Immature natural killer cell (primary cell): ENCODE results near the gene MATK. TPM values are rescaled to one million over a fixed set of nuclear protein-coding genes. Genes with fewer than 3 reads are reported as not detected.
A peak's percentile ranks its signal among the peaks of the same experiment; 100 is the strongest.
"Not testable (repeated sequence)": the region's sequence is repeated elsewhere in the genome, so short reads cannot be mapped to it uniquely, and the experiment has no call there.

Experiments
- DNase-seq, 3 donors: peaks; one replicate each; pipeline ENCODE4 v3.0.0; 2022; ENCODE audit warnings: mixed read lengths in 1 of 3
- H3K27ac Mint-ChIP-seq, 6 donors: one replicate each; pipeline ENCODE4 v1.8.0; 2020; ENCODE audit warnings: mixed read lengths in 6 of 6, mild to moderate bottlenecking in 5 of 6, inconsistent platforms in 4 of 6, moderate library complexity in 3 of 6
- H3K27me3 Mint-ChIP-seq, 3 donors: one replicate each; pipeline ENCODE4 v1.8.0; 2020 to 2021; ENCODE audit warnings: low read depth in 3 of 3, mild to moderate bottlenecking in 3 of 3, mixed read lengths in 3 of 3, moderate library complexity in 3 of 3, inconsistent platforms in 1 of 3
- H3K36me3 Mint-ChIP-seq, 3 donors: one replicate each; pipeline ENCODE4 v1.8.0; 2020; ENCODE audit warnings: mixed read lengths in 3 of 3, inconsistent platforms in 2 of 3, mild to moderate bottlenecking in 2 of 3
- H3K4me1 Mint-ChIP-seq, 2 donors: one replicate each; pipeline ENCODE4 v1.8.0; 2020; ENCODE audit warnings: inconsistent platforms in 2 of 2, mild to moderate bottlenecking in 2 of 2, mixed read lengths in 2 of 2, moderate library complexity in 1 of 2
- H3K4me3 Mint-ChIP-seq, 5 donors: one replicate each; pipeline ENCODE4 v1.8.0; 2020; ENCODE audit warnings: mild to moderate bottlenecking in 5 of 5, mixed read lengths in 5 of 5, inconsistent platforms in 3 of 5, moderate library complexity in 3 of 5
- H3K9me3 Mint-ChIP-seq, 6 donors: one replicate each; pipeline ENCODE4 v1.8.0; 2020; ENCODE audit warnings: mild to moderate bottlenecking in 6 of 6, mixed read lengths in 6 of 6, inconsistent platforms in 4 of 6, moderate library complexity in 3 of 6
- polyA plus RNA-seq, 3 donors: library from polyadenylated mRNA; unstranded; fragments of 300-500 nt; fragmentation: Illumina TruSeq; gene quantifications; one replicate each; pipeline ENCODE4 v1.2.3, GENCODE V29; 2021

MATK gene
- polyA plus RNA-seq, 3 donors from 2014 or later = 326 to 436 (median 418) TPM

GRCh38 chr19:3768748-3769099, 17.5 kb downstream of the MATK start:
- no peak overlapping the region for H3K4me3 Mint-ChIP-seq
- H3K27ac Mint-ChIP-seq = peak overlapping the region in 1 of 6 donors; percentile 0
- H3K27me3 Mint-ChIP-seq = peaks cover 0 to 2% (median 0%) of the 10 kb centered on the region in 3 donors
- H3K36me3 Mint-ChIP-seq = peaks cover 0 to 4% (median 4%) of the 10 kb centered on the region in 3 donors
- H3K9me3 Mint-ChIP-seq = no peaks in the 10 kb centered on the region
- peaks cover 2 to 4% of the 10 kb centered on the region in 2 donors for H3K4me1 Mint-ChIP-seq
- DNase-seq = no peak

GRCh38 chr19:3768015-3768747, 18.0 kb downstream of the MATK start:
- peaks cover 3 to 7% of the 10 kb centered on the region in 2 donors for H3K4me1 Mint-ChIP-seq
- no peak for DNase-seq
- H3K27me3 Mint-ChIP-seq = peaks cover 0 to 2% (median 2%) of the 10 kb centered on the region in 3 donors
- H3K4me3 Mint-ChIP-seq = no peak overlapping the region
- H3K36me3 Mint-ChIP-seq = peaks cover 0 to 4% (median 4%) of the 10 kb centered on the region in 3 donors
- no peak overlapping the region for H3K27ac Mint-ChIP-seq
- no peaks in the 10 kb centered on the region for H3K9me3 Mint-ChIP-seq

GRCh38 chr19:3767050-3767449, 19.1 kb downstream of the MATK start:
- Mint-ChIP-seq H3K9me3 (peaks cover 0 to 3% (median 0%) of the 10 kb centered on the region in 6 donors), H3K4me1 (peaks cover 14 to 16% of the 10 kb centered on the region in 2 donors), H3K36me3 (peaks cover 0 to 4% (median 4%) of the 10 kb centered on the region in 3 donors), H3K27me3 (peaks cover 8 to 11% (median 10%) of the 10 kb centered on the region in 3 donors), H3K27ac (no peak overlapping the region), H3K4me3 (no peak overlapping the region)
- no peak for DNase-seq

GRCh38 chr19:3766520-3766919, 19.7 kb downstream of the MATK start:
- Mint-ChIP-seq H3K36me3 (peaks cover 0 to 4% (median 4%) of the 10 kb centered on the region in 3 donors), H3K27me3 (peaks cover 11 to 15% (median 12%) of the 10 kb centered on the region in 3 donors), H3K9me3 (peaks cover 0 to 3% (median 0%) of the 10 kb centered on the region in 6 donors), H3K4me3 (no peak overlapping the region), H3K4me1 (peaks cover 19 to 21% of the 10 kb centered on the region in 2 donors), H3K27ac (peak overlapping the region in 1 of 6 donors; percentile 11)
- DNase-seq = no peak

GRCh38 chr19:3765757-3766156, 20.4 kb downstream of the MATK start:
- H3K9me3 Mint-ChIP-seq, H3K27ac Mint-ChIP-seq, H3K4me3 Mint-ChIP-seq, H3K36me3 Mint-ChIP-seq, DNase-seq: not testable (repeated sequence)
- H3K4me1 Mint-ChIP-seq = peaks cover 27 to 29% of the 10 kb centered on the region in 2 donors
- H3K27me3 Mint-ChIP-seq = peaks cover 12 to 19% (median 19%) of the 10 kb centered on the region in 3 donors

GRCh38 chr19:3765121-3765520, 21.1 kb downstream of the MATK start:
- Mint-ChIP-seq H3K9me3 (peaks cover 0 to 3% (median 0%) of the 10 kb centered on the region in 6 donors), H3K36me3 (peaks cover 0 to 4% (median 4%) of the 10 kb centered on the region in 3 donors), H3K4me1 (peaks cover 29 to 34% of the 10 kb centered on the region in 2 donors), H3K4me3 (no peak overlapping the region), H3K27me3 (peaks cover 12 to 20% (median 19%) of the 10 kb centered on the region in 3 donors), H3K27ac (no peak overlapping the region)
- no peak for DNase-seq

- Mint-ChIP-seq H3K27ac (peak within 1 kb of the TSS; percentile 100), H3K4me1 (peaks cover 29 to 45% of the 10 kb centered on the region in 2 donors), H3K9me3 (peaks cover 0 to 3% (median 0%) of the 10 kb centered on the region in 6 donors), H3K27me3 (peaks cover 12 to 20% (median 19%) of the 10 kb centered on the region in 3 donors), H3K4me3 (peak within 1 kb of the TSS; percentile 97 to 99 (median 98)), H3K36me3 (peaks cover 0 to 4% (median 0%) of the 10 kb centered on the region in 3 donors)
- peak; percentile 100 for DNase-seq
Measured at GRCh38 chr19:3762501-3763459, 23.4 kb downstream of the MATK start, which contains the start of gene MRPL54. MRPL54 (plus strand) TSS chr19:3762682; CDS start chr19:3762701, 19 bp downstream.

GRCh38 chr19:3762130-3762473, 24.1 kb downstream of the MATK start:
- Mint-ChIP-seq H3K27ac (peak overlapping the region; percentile 100), H3K9me3 (peaks cover 0 to 3% (median 0%) of the 10 kb centered on the region in 6 donors), H3K4me3 (peak overlapping the region; percentile 97 to 99 (median 98)), H3K27me3 (peaks cover 12 to 20% (median 19%) of the 10 kb centered on the region in 3 donors), H3K36me3 (peaks cover 0 to 4% (median 0%) of the 10 kb centered on the region in 3 donors), H3K4me1 (peaks cover 29 to 45% of the 10 kb centered on the region in 2 donors)
- DNase-seq = no peak

- H3K36me3 Mint-ChIP-seq = peaks cover 0 to 3% (median 0%) of the 10 kb centered on the region in 3 donors
- H3K4me3 Mint-ChIP-seq = peak within 1 kb of the TSS; percentile 97 to 99 (median 98)
- DNase-seq = peak; percentile 92 to 93 (median 93)
- peaks cover 12 to 20% (median 19%) of the 10 kb centered on the region in 3 donors for H3K27me3 Mint-ChIP-seq
- H3K9me3 Mint-ChIP-seq = peaks cover 0 to 3% (median 0%) of the 10 kb centered on the region in 6 donors
- peak within 1 kb of the TSS; percentile 100 for H3K27ac Mint-ChIP-seq
- peaks cover 29 to 44% of the 10 kb centered on the region in 2 donors for H3K4me1 Mint-ChIP-seq
Measured at GRCh38 chr19:3761382-3762129, 24.6 kb downstream of the MATK start, which contains the start of gene APBA3. APBA3 (minus strand) TSS chr19:3761692; CDS start chr19:3760264, 1,428 bp downstream.

- H3K9me3 Mint-ChIP-seq = peaks cover 0 to 3% (median 0%) of the 10 kb centered on the region in 6 donors
- H3K36me3 Mint-ChIP-seq = peaks cover 0 to under 1% (median 0%) of the 10 kb centered on the region in 3 donors
- peak overlapping the region; percentile 95 to 100 (median 96) for H3K27ac Mint-ChIP-seq
- peaks cover 31 to 41% of the 10 kb centered on the region in 2 donors for H3K4me1 Mint-ChIP-seq
- DNase-seq = peak; percentile 17 to 44 (median 28)
- peak overlapping the region; percentile 91 to 97 (median 96) for H3K4me3 Mint-ChIP-seq
- peaks cover 12 to 20% (median 18%) of the 10 kb centered on the region in 3 donors for H3K27me3 Mint-ChIP-seq
Measured at GRCh38 chr19:3760871-3761361, 25.3 kb downstream of the MATK start.

- peaks cover 12 to 20% (median 18%) of the 10 kb centered on the region in 3 donors for H3K27me3 Mint-ChIP-seq
- H3K4me1 Mint-ChIP-seq = peaks cover 40 to 46% of the 10 kb centered on the region in 2 donors
- DNase-seq = no peak
- H3K27ac Mint-ChIP-seq = peak overlapping the region in 1 of 6 donors; percentile 39
- H3K4me3 Mint-ChIP-seq = peak overlapping the region in 2 of 5 donors; percentile 48 to 92
- peaks cover 0 to 3% (median 0%) of the 10 kb centered on the region in 6 donors for H3K9me3 Mint-ChIP-seq
- peaks cover 0 to 4% (median 3%) of the 10 kb centered on the region in 3 donors for H3K36me3 Mint-ChIP-seq
Measured at GRCh38 chr19:3759482-3760254, 26.5 kb downstream of the MATK start.

GRCh38 chr19:3758297-3758696, 27.9 kb downstream of the MATK start:
- peaks cover 12 to 20% (median 18%) of the 10 kb centered on the region in 3 donors for H3K27me3 Mint-ChIP-seq
- not testable (repeated sequence) for H3K36me3 Mint-ChIP-seq, H3K4me3 Mint-ChIP-seq, H3K9me3 Mint-ChIP-seq, DNase-seq
- peak overlapping the region in 1 of 6 donors; percentile 17 for H3K27ac Mint-ChIP-seq
- peaks cover 39 to 45% of the 10 kb centered on the region in 2 donors for H3K4me1 Mint-ChIP-seq
